Measurements from ENCODE around the gene MMP2. TPM values are rescaled to one million over a fixed set of nuclear protein-coding genes. Genes with fewer than 3 reads are reported as not detected.

Gene MMP2
- total and polyA plus RNA-seq, 2 of the 13 experiments (the other 11 are each of a cell fraction or from before 2014, with no cell fraction given): 0.31 to 1.3 TPM

GRCh38 chr16:55437625-55438024 is 41.4 kb upstream of the MMP2 start (continued):
- TF ChIP-seq ZBTB40 (IDR thresholded peaks at IDR 0.05): no peak
- TF ChIP-seq ZBTB40 (CRISPR knock-in tag; IDR thresholded peaks at IDR 0.05): no peak
- TF ChIP-seq ZMYM3 (CRISPR knock-in tag; IDR thresholded peaks at IDR 0.05): no peak
- TF ChIP-seq FOXA3 (CRISPR knock-in tag; IDR thresholded peaks at IDR 0.05): no peak
- no peak for TF ChIP-seq IRF1 (CRISPR knock-in tag; IDR thresholded peaks at IDR 0.05; ENCODE audit: low read depth)

Data from HepG2 (cell line).